H1 (cell line): ENCODE measurements around the gene POLR3G. TPM values are rescaled to one million over a fixed set of nuclear protein-coding genes. Genes with fewer than 3 reads are reported as not detected.

Experiments used
- POLR2A ChIP-seq, 2 experiments: IDR thresholded peaks; 1 replicate in 1 of 2; 2 replicates in 1 of 2; pipeline ENCODE4 v1.6.1; 2011; ENCODE audit warnings: low read depth in 2 of 2, low read length in 2 of 2, mild to moderate bottlenecking in 2 of 2; ENCODE audit errors: control extremely low read depth in 1 of 2
- SAP30 ChIP-seq: fragments of 300-600 bp; sonication (generic); IDR thresholded peaks from 2 replicates; pipeline ENCODE4 v1.7.1; 2012; ENCODE audit warnings: low read length, moderate library complexity, mild to moderate bottlenecking, inconsistent platforms; ENCODE audit not compliant: insufficient read depth, insufficient replicate concordance
- SUZ12 ChIP-seq: fragments of 200-600 bp; sonication (generic); IDR thresholded peaks from 2 replicates; pipeline ENCODE4 v1.6.1; 2012; ENCODE audit warnings: mild to moderate bottlenecking, inconsistent platforms, low read length, moderate library complexity, mixed read lengths
- polyA plus RNA-seq, 7 experiments: library from polyadenylated mRNA; depleted of rRNA in 3 of 7; stranded (reverse) in 5 of 7; unstranded in 2 of 7; fragments of >200 nt in 5 of 7; fragments of 200-250 nt in 2 of 7; gene quantifications; 1 replicate in 5 of 7; 2 replicates in 1 of 7; 4 replicates in 1 of 7; pipeline versions ENCODE4 v1.2.1 to v1.2.3, GENCODE V29; 2011 to 2013; ENCODE audit warnings: missing spikeins in 2 of 7, mixed read lengths in 2 of 7
- total RNA-seq: library from RNA; stranded (reverse); fragmentation: NEBNext Ultra II Directional; extraction: Animal tissue kit (Norgen Biotek cat#: 25700); gene quantifications from 2 replicates; pipeline ENCODE4 v1.2.1, GENCODE V29; 2021
- TF ChIP-seq, protein P1 (sequence below): fragments of 300-600 bp; sonication (generic); IDR thresholded peaks from 2 replicates; pipeline ENCODE4 v1.7.1; 2012; ENCODE audit warnings: low read length, moderate library complexity, mild to moderate bottlenecking, inconsistent platforms; ENCODE audit not compliant: insufficient replicate concordance

The POLR3G gene
- total and polyA plus RNA-seq, 2 of the 8 experiments (the other 6 are each of a cell fraction or from before 2014, with no cell fraction given) = 119 to 179 TPM

DNA sequence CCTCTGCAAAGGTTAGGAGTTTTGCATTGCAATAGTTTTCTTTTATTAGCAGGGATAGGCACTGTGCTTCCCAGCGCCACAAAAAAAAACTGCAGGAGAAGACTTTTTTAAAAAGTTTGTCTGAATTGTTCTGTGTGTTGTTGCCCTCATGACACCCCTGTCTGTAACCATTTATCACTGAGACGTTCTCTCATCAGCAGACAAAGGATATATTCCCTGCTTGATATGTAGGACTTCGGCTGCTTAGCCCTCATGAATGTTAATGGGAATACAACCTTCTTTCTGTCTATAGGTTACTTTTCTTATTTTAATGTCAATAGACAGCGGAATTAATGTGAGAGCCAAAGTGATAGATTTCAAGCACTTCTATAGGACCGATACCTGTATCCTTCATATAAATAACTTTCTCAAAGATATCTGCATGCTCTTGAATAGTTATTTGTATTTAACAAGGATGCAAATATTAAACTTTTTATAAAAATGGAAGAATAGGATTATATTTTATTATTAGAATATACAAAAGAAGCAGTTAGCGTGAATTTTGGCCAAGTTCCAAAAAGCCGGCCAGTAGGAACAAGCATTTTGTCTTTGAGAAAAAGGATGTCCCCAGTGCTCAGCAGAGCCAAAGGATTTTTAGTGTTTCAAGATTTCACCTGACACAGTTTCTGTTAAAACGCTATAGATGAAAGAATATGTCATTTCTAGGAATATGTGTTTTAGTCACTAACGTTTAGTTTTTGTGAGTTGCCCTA lies 56.2 kb downstream of the POLR3G start (continued):
- TF ChIP-seq, protein P1, sequence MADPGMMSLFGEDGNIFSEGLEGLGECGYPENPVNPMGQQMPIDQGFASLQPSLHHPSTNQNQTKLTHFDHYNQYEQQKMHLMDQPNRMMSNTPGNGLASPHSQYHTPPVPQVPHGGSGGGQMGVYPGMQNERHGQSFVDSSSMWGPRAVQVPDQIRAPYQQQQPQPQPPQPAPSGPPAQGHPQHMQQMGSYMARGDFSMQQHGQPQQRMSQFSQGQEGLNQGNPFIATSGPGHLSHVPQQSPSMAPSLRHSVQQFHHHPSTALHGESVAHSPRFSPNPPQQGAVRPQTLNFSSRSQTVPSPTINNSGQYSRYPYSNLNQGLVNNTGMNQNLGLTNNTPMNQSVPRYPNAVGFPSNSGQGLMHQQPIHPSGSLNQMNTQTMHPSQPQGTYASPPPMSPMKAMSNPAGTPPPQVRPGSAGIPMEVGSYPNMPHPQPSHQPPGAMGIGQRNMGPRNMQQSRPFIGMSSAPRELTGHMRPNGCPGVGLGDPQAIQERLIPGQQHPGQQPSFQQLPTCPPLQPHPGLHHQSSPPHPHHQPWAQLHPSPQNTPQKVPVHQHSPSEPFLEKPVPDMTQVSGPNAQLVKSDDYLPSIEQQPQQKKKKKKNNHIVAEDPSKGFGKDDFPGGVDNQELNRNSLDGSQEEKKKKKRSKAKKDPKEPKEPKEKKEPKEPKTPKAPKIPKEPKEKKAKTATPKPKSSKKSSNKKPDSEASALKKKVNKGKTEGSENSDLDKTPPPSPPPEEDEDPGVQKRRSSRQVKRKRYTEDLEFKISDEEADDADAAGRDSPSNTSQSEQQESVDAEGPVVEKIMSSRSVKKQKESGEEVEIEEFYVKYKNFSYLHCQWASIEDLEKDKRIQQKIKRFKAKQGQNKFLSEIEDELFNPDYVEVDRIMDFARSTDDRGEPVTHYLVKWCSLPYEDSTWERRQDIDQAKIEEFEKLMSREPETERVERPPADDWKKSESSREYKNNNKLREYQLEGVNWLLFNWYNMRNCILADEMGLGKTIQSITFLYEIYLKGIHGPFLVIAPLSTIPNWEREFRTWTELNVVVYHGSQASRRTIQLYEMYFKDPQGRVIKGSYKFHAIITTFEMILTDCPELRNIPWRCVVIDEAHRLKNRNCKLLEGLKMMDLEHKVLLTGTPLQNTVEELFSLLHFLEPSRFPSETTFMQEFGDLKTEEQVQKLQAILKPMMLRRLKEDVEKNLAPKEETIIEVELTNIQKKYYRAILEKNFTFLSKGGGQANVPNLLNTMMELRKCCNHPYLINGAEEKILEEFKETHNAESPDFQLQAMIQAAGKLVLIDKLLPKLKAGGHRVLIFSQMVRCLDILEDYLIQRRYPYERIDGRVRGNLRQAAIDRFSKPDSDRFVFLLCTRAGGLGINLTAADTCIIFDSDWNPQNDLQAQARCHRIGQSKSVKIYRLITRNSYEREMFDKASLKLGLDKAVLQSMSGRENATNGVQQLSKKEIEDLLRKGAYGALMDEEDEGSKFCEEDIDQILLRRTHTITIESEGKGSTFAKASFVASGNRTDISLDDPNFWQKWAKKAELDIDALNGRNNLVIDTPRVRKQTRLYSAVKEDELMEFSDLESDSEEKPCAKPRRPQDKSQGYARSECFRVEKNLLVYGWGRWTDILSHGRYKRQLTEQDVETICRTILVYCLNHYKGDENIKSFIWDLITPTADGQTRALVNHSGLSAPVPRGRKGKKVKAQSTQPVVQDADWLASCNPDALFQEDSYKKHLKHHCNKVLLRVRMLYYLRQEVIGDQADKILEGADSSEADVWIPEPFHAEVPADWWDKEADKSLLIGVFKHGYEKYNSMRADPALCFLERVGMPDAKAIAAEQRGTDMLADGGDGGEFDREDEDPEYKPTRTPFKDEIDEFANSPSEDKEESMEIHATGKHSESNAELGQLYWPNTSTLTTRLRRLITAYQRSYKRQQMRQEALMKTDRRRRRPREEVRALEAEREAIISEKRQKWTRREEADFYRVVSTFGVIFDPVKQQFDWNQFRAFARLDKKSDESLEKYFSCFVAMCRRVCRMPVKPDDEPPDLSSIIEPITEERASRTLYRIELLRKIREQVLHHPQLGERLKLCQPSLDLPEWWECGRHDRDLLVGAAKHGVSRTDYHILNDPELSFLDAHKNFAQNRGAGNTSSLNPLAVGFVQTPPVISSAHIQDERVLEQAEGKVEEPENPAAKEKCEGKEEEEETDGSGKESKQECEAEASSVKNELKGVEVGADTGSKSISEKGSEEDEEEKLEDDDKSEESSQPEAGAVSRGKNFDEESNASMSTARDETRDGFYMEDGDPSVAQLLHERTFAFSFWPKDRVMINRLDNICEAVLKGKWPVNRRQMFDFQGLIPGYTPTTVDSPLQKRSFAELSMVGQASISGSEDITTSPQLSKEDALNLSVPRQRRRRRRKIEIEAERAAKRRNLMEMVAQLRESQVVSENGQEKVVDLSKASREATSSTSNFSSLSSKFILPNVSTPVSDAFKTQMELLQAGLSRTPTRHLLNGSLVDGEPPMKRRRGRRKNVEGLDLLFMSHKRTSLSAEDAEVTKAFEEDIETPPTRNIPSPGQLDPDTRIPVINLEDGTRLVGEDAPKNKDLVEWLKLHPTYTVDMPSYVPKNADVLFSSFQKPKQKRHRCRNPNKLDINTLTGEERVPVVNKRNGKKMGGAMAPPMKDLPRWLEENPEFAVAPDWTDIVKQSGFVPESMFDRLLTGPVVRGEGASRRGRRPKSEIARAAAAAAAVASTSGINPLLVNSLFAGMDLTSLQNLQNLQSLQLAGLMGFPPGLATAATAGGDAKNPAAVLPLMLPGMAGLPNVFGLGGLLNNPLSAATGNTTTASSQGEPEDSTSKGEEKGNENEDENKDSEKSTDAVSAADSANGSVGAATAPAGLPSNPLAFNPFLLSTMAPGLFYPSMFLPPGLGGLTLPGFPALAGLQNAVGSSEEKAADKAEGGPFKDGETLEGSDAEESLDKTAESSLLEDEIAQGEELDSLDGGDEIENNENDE = no peak
- TF ChIP-seq SUZ12 (no peak), SAP30 (no peak), POLR2A (IDR thresholded peaks at IDR 0.05; ENCODE audit: control extremely low read depth in 1 of 2, low read depth in 2 of 2, low read length in 2 of 2) (no peak)
